Rectal smooth muscle tissue (tissue), 1 donor: ENCODE results near the gene CCN2.
"Not testable (repeated sequence)": the region's sequence is repeated elsewhere in the genome, so short reads cannot be mapped to it uniquely, and the experiment has no call there.

Source experiments
- H3K27ac ChIP-seq: one replicate; pipeline ENCODE4 v1.7.0; 2013; ENCODE audit warnings: low read depth, low read length, inconsistent platforms
- H3K27me3 ChIP-seq: one replicate; pipeline ENCODE4 v1.7.0; 2013; ENCODE audit warnings: low read length; ENCODE audit not compliant: control insufficient read depth, insufficient read depth
- H3K36me3 ChIP-seq: one replicate; pipeline ENCODE4 v1.7.0; 2013; ENCODE audit warnings: low read length; ENCODE audit not compliant: control insufficient read depth, insufficient read depth
- H3K4me1 ChIP-seq: one replicate; pipeline ENCODE4 v1.7.0; 2013; ENCODE audit warnings: low read length; ENCODE audit not compliant: control insufficient read depth, insufficient read depth
- H3K4me3 ChIP-seq: one replicate; pipeline ENCODE4 v1.7.0; 2013; ENCODE audit warnings: low read length
- H3K9ac ChIP-seq: one replicate; pipeline ENCODE4 v1.7.0; 2013; ENCODE audit warnings: low read length

CCN2 gene

GRCh38 chr6:131909408-131910218, 41.6 kb downstream of the CCN2 start:
- H3K4me1 ChIP-seq, result no peaks in the 10 kb centered on the region

GRCh38 chr6:131908787-131909186, 42.4 kb downstream of the CCN2 start:
- not testable (repeated sequence) for H3K4me1 ChIP-seq, H3K9ac ChIP-seq, H3K36me3 ChIP-seq, H3K27ac ChIP-seq, H3K27me3 ChIP-seq, H3K4me3 ChIP-seq

More at GRCh38 chr6:131909408-131910218, 41.6 kb downstream of the CCN2 start:
- H3K9ac ChIP-seq, result no peak overlapping the region
- H3K27me3 ChIP-seq, result no peaks in the 10 kb centered on the region
- no peak overlapping the region for H3K4me3 ChIP-seq
- H3K27ac ChIP-seq, result no peak overlapping the region
- H3K36me3 ChIP-seq, result no peaks in the 10 kb centered on the region

DNA sequence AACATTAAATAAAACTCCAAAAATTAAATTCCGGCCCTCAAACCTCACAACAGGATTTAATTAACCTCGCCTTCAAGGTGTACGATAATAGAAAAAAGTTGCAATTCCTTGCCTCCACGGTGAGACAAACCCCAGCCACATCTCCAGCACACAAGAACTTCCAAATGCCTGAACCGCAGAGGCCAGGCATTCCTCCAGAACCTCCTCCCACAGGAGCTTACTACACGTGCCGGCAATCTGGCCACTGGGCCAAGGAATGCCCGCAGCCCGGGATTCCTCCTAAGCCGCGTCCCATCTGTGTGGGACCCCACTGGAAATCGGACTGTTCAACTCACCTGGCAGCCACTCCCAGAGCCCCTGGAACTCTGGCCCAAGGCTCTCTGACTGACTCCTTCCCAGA, 47.4 kb downstream of the CCN2 start:
- H3K4me1 ChIP-seq, H3K4me3 ChIP-seq, H3K36me3 ChIP-seq, H3K27ac ChIP-seq, H3K27me3 ChIP-seq, H3K9ac ChIP-seq: not testable (repeated sequence)

DNA sequence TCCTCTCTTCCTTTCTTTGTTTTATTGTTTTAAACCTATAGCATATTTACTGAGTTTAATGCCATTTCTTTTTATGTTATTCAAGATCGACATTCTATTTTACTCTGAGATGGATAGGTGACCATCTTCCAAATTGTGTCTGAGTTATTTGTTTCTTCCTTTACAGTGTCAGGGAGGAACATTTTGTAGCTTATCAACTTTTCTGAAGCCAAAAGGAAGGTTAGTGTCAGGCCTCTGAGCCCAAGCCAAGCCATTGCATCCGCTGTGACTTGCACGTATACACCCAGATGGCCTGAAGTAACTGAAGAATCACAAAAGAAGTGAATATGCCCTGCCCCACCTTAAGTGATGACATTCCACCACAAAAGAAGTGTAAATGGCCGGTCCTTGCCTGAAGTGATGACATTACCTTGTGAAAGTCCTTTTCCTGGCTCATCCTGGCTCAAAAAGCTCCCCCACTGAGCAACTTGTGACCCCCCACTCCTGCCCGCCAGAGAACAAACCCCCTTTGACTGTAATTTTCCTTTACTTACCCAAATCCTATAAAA, 49.8 kb downstream of the CCN2 start:
- not testable (repeated sequence) for H3K27ac ChIP-seq, H3K4me1 ChIP-seq, H3K4me3 ChIP-seq, H3K36me3 ChIP-seq, H3K27me3 ChIP-seq, H3K9ac ChIP-seq

GRCh38 chr6:131900231-131900630, 50.9 kb downstream of the CCN2 start:
- Histone ChIP-seq H3K36me3 (no peaks in the 10 kb centered on the region), H3K4me3 (no peak overlapping the region), H3K9ac (no peak overlapping the region), H3K27ac (no peak overlapping the region), H3K27me3 (no peaks in the 10 kb centered on the region), H3K4me1 (no peaks in the 10 kb centered on the region)

DNA sequence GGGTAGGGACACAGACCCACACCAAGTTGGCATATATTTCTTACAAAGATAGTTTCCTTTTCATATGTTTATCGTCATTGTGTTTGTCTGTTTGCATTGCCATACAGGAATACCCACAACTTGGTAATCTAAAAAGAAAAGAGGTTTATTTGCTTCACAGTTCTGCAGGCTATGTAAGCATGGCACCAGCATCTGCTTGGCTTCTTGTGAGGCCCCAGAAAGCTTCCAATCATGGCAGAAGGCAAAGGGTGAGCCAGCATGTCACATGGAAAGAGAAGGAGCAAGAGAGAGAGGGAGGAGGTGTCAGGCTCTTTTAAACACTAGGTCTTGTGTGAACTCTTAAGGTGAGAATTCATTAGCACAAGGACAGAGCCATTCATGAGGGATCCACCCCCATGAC, 52.5 kb downstream of the CCN2 start:
- no peaks in the 10 kb centered on the region for H3K4me1 ChIP-seq
- no peak overlapping the region for H3K9ac ChIP-seq
- no peak overlapping the region for H3K4me3 ChIP-seq
- no peaks in the 10 kb centered on the region for H3K36me3 ChIP-seq
- H3K27ac ChIP-seq, result no peak overlapping the region
- no peaks in the 10 kb centered on the region for H3K27me3 ChIP-seq
